ENCODE results near the gene MXD4.

The MXD4 gene

DNA sequence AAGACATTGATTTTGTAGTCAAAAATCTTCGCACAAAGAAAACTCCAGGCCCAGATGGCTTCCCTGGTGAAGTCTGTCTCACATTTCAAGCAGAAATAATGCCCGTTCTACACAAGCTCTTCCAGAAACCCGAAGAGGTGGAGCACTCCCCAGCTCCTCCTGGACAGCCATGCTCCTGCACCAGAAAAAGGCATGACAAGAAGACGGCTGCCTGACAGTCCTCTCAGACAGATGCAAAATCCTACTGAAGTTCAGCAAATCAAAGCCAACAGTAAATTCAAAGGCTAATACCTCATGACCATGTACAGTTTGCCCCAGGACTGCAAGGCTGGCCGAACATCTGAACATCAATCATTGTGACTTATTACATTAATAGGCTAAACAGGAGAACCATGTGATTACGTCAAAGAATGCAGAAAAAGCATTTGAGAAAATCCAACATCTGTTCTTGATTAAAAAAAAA lies 30.8 kb upstream of the MXD4 start:
- DNase-seq (ENCODE audit: low read depth, low spot score), result no peak

DNA sequence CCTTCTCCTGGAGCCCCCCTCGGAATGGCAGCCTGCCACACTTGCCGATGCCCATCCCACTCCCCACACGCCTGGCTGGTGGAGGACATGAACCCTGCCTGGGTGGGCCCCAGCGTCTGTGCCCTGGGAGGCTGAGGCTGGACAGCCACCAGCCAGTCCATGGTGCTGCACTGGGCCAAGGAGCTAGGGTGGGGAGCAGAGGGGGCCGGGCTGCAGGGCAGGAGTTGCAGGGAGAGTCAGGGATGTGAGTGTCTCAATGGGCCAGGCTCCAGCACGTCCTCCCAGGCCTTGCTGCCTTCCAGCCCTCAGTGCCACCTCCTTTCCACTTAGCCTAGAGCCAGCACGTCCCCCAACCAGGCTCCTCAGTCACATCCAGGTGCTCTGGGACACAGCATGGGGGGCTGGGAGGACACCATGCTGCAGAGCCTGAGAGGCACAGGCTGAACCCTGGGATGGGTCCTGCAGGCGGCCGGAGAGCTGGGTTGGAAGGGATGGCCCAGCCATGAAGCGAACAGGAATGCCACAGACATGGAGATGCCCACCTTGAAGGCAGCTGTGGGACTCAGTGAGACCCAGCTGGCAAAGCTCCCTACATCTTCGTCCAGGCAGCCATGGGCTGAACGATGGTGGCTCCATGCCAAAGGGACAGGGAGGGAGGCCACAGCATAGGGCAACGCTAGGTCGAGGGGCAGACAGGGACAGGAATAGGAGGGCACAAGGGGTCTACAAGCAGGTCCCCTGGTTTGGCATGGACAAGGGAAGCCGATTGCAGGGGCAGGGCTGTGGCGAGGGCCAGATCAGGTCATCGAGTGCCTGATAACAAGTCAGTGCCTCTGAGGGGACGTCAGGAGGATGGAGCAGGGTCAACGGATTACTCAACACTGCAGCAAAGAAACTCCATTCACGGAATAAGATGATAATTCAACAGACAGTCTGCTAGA lies 30.1 kb upstream of the MXD4 start:
- no peak for DNase-seq (ENCODE audit: low read depth, low spot score)

DNA sequence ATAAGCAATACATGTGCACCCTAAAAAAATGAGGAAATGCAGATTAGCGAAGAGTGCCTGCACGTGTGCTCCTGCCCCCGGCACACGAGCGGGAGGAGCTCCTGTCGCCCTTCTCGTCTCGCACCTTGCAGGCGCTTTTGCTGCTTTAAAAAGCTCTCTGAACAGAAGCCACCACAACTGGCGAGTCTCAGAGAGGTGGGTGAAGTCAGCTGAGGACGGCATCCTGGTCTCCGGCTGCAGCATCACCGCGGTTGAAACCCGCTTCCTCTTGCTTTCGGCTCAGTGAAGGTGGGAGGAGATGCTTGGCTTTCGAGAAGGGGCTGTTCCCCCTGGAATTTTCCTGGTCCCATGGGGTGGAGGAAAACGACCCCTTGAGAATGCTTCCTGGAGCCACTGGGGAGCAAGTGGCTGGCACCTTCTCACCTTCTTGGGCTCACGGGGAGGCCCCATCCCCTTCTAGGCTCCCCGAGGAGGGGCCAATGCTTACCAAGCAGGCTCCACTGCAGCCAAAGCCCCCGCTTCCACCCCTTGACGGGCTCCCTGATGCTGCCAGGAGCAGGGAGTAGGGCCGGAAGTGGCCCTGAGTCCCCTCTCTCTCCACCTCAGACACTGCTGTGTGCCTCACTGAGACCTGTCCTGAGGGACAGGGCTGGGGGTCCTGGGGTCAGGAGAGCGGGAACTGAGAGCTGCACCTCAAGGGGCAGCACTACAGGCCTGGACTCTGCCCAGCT lies 29.2 kb upstream of the MXD4 start:
- DNase-seq (ENCODE audit: low read depth, low spot score), result no peak

DNA sequence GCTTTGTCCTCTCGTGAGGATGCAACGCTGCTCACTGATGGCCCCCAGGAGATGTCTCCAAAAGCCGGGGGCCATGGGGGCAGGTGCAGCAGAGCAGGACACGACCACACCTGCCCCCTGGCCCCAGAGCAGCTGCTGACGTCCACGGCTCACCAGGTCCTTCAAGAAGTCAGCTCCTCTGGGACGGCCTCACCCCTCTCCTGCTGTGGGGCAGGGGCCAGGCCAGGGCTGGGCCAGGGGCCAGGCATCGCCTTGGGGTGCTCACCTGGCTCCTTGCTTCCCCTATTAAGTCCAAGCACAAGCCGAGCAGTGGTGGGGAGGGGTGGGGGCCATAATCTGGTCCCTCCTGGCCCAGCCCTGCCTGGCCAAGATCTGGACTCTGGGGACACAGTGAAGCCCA lies 28.6 kb upstream of the MXD4 start:
- no peak for DNase-seq (ENCODE audit: low read depth, low spot score)

DNA sequence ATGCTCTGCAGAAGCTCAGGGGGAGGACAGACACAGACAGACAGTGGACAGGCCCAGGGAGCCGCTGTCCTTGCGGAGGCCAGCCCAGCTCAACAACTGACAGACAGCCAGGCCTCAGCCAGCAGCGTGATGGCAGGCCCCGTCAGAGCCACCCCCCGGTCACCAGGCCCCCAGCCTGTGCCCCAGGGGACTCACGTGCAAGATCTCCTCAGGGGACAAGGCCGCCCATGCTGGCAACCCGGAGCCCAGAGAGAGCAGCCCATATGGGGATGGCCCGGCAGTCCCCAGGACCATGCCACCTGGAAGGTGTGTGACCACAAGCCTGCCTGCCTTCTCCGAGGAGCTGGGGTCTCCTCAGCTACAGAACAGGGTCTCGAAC lies 28.0 kb upstream of the MXD4 start:
- DNase-seq (ENCODE audit: low read depth, low spot score), result no peak

DNA sequence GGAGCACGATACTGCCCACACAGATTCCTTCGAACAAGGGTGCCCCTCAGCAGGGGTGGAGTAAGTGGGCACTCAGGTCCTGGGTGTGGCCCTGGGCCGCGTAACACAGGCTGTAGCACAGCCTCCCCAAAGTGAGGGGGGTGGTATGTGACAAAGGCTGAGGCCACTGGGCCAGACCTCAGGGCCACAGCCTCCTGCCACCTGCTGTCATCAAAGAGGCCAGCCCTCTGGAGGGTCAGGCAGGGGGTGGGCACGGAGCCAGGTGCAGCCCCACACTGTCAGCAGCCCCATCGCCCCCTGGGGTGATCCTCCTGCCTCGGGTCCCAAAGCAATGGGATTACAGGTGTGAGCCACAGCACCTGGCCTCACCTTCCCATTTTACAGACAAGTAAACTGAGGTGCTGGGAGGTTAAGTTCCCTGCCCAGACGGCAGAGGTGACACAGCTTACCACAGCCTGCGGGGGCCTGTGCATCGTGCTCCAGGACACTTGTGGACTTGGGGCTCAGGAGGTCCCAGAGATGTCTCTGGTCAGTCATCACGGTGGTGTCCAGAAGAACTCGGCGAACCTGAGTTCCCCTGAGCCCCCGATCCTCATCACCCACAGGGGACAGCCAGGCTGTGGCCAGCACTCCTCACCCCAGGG lies 27.5 kb upstream of the MXD4 start:
- no peak for DNase-seq (ENCODE audit: low read depth, low spot score)

DNA sequence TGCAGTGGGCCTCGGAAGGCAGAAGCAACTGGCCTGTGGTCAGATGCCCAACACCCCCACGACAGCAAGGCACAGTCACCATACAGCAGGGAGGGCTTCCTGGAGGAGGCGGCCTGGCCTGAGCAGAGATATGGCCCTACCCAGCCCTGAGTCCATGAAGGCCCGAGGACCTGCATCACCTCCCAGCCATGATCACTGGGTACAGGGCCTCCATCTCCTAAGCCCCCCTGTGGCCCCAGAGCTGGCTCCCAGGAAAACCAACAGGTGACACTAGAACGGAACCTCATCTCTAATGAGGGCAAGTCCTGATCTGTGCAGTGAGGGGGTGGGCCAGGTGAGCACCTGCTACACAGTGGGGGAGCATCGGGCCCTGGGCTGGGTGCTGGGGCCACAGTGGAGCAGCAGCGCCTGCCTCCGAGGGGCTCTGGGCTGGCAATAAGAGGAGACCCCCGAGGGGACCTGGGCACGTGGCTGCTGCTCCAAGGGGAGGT lies 26.2 kb upstream of the MXD4 start:
- no peak for DNase-seq (ENCODE audit: low read depth, low spot score)

DNA sequence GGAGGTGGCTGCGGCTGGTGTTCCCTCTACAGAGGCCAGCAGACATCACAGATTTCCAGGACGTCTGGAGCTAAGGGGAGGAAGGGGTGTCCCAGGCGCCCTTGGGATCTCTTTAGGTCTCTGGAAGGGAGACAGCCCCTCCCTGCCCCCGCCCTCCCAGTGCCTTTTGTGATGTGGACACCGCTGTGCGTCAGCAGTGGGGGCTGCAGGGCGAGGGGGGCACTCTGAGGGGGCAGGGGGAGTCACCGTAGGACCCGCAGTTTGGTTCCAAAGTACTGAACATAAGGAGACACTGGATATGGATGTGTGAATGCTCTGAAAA lies 25.6 kb upstream of the MXD4 start:
- DNase-seq (ENCODE audit: low read depth, low spot score), result no peak

DNA sequence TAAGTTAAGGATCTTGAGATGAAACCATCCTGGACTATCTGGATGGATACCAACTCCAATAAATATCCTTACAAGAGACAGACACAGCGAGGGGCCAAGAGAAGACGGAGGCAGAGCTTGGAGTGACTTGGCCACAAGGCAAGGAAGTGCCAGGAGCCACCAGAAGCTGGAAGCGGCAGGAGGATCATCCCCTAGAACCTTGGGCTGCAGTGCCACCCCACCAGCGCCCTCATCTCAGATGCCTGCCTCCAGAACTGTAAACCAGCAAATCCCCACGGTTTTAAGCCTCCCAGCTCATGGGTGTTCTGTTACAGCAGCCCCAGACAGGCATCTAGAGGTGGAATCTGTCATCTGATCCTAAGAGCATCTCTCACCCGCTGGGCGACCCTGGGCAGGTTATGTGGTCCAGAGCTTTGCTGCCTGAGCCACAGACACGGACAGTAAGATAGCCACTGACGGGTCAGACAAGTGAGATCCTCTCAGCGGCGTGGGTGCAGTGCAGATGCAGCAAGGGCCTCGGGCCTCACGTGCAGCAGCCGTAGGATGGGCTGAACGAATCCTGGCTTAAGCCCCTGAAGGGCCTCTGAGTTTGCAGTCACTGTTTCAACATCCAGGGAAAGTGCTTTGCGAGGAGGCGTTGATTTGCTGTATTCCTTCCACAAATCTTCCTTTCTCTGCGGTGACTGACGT lies 25.1 kb upstream of the MXD4 start:
- no peak for DNase-seq (ENCODE audit: low read depth, low spot score)

DNA sequence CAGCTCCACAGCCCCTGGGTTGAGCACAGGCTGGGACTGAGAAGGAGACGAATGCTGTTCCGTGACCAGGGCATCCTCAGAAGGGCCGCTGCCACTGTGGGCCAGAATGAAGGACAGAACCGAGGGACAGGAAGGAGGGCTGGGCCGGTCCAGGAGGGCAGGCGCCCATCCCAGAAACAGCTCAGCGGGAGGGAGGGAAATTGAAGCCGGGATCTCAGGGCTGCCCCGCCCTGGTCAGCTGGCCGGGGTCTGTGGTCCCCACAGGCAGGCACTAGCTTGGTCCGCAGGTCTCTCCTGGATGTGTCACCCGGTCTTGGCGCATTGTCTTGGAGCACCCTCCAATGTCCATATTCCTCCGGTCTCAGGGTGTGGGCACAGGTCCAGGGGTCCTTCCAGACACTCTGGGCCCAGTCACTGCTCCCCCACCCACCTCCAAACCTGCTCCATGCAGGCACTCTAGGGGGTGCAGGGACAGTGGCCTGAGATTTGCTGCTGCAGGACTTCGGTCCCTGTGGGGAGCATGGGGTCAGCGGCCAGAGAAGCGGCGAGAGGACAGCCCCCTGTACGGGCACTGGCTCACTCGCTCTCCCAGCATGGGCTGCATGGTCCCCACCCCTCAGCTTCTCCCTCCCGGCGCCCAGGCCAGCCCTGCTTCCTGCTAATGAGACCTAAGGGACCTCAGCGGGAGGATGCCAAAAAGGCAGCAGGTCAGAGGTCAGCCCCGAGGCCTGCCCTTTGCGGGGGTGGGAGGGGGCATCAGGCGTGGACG lies 23.9 kb upstream of the MXD4 start:
- DNase-seq (ENCODE audit: low read depth, low spot score), result no peak

DNA sequence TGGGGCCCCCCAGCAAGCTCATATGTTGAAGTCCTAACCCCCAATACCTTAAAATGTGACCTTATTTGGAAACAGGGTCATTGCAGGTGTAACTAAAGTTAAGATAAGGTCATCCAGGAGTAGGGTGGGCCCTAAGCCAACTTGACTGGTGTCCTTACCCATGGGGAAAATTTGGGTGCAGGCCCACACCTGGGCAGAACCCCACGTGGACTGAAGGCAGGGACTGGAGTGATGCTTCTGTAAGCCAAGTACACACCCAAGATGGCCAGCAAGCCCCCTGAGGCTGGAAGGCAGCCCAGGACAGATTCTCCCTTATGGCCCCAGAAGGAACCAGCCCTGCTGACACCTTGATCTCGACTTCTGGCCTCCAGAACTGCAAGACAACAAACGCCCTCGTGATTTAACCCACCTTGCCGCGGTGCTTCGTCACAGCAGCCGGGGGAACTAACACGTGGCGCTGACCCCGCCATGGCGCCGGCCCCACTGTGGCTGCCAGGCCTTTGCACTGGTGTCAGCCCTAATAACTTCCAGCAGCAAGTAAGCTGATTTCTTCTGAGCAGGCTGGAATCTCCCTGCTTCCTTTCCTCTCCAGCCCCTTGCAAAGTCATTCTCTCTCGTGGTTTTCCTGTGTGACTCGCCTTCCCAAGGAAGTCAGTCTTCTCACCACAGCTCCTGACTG lies 23.2 kb upstream of the MXD4 start:
- no peak for DNase-seq (ENCODE audit: low read depth, low spot score)

DNA sequence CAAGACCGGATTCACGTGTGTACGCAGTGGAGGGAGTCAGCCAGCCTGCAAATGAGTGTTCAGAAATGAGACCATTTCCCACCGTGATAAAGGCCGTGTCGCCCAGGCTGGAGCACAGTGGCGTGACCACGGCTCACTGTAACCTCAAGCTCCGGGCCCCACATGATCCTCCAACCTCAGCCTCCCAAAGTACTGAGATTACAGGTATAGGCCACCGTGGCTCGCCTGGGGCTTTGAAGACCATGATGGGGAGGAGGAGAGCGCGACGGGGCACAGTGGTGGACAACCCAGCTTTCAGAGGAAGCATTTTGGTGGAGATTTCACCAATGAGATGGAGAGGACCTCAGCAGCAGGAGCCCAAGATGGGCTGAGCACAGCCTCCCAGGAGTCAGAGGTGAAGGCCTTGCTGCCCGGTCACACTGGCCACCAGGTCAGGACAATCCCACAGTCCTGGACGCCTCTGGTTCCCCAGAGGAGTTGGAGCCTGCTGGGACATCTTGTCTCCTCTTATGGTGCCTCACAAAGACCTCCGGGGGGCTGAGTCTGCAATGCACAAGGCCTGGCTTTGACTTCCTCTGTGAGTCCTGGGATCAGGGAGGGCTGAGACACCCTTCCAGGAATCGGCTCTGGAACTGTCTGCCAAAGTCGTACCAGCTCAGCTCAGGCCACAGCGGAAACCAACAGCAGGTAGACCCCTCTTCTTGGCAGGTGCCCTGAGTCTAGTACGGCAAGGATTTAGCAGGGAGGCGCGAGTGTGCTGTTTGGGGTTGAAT lies 22.4 kb upstream of the MXD4 start:
- no peak for DNase-seq (ENCODE audit: low read depth, low spot score)

DNA sequence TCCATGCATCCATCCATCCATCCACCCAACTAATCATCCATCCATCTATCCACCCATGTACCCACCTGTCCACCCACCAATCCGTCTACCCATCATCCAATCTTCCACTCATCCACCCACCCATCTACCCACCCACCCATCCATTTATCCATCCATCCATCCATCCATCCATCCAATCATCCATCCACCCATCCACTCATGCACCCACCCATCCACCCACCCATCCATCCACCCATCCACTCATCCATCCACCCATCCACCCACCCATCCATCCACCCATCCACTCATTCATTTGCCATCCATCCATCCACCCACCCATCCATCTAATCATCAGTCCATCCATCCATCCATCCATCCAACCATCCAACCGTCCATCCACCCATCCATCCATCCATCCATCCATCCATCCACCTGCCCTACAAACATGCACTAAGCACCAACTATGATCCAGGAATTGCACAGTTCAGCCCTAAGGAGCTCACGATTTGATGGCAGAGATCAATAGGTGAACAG lies 21.3 kb upstream of the MXD4 start:
- DNase-seq (ENCODE audit: low read depth, low spot score), result no peak

DNA sequence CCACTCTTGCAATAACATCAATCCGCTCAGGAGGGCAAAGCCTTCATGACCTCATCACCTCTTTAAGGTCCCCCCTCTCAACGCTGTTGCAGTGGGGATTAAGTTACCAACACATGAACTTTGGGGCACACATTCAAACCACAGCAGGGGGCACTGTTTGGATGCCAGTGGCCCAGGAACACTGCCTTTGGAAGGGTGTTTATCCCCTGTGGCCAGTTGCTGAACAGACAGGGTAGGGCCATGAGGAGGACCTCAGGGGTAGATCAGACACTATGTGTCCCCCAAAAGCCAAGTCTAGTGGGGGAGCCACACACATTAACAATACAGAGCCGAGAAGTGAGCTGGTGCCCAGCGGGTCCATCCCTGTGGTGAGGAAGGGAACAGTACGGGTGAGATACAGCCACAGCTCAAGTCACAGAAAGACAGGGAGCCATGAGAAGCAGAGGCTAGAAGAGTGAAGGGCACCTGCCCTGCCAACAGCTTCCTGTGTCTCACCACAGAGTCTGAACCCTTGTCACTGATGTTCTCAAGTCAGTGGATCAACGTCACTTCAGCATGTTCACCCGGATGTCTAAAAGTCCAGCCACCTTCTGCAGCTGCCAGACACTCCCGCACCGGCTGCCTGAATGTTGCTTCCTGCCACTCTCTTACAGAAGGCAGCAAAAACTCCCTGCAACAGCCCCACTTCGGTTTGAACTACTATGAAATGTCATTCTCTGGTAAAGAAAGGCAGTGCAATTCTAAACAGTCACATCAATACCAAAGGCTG lies 19.9 kb upstream of the MXD4 start:
- no peak for DNase-seq (ENCODE audit: low read depth, low spot score)

DNA sequence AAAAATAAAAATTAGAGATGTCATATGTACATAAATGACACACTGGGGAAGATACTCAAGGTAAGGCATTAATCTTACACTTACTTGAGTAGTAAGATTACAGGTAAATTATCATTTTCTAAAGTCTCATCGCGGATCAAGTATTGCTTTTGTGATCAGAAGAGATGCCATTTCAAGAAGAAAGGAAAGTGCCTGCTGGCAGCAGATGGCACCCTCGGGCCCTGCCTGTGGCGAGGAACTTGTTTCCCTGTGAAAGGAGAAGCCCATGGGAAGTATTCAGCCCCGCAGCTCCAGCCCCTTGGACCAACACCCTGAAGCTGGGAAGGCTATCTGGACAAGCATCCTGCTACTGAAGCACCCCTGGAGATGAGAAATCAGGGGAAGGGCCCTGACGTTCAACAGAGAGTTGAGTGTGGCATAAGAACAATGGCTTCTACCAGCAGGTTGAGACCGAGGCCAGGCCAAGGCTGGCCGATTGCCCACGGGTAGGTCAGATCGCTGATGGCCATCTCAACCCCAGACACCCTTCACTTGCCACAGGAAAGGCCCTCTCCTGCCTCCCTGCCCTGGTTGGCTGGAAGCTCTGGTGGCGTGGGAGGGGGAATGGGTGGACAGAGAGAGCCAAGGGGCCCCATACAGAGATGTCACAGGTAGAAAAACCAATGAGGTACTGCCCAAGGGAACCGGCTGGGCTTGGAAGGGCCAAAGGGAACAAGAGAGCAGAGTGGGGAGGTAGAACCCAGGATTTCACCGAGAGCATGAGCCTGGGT lies 18.8 kb upstream of the MXD4 start:
- DNase-seq (ENCODE audit: low read depth, low spot score), result no peak

DNA sequence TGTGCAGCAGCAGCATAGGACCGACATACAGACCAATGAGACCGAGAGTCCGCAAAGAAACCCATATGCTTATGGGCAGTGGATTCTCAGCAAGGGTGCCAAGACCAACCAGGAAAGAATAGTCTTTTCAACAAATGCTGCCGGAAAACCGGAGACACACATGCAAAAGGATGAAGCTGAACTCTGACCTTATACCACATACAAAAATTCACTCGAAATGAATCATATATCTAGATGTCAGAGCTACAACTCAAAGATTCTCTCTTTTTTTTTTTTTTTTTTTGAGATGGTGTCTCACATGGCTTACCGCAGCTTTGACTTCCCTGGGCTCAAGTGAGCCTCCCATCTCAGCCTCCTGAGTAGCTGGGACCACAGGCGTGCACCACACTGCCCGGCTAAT lies 16.0 kb upstream of the MXD4 start:
- no peak for DNase-seq (ENCODE audit: low read depth, low spot score)

DNA sequence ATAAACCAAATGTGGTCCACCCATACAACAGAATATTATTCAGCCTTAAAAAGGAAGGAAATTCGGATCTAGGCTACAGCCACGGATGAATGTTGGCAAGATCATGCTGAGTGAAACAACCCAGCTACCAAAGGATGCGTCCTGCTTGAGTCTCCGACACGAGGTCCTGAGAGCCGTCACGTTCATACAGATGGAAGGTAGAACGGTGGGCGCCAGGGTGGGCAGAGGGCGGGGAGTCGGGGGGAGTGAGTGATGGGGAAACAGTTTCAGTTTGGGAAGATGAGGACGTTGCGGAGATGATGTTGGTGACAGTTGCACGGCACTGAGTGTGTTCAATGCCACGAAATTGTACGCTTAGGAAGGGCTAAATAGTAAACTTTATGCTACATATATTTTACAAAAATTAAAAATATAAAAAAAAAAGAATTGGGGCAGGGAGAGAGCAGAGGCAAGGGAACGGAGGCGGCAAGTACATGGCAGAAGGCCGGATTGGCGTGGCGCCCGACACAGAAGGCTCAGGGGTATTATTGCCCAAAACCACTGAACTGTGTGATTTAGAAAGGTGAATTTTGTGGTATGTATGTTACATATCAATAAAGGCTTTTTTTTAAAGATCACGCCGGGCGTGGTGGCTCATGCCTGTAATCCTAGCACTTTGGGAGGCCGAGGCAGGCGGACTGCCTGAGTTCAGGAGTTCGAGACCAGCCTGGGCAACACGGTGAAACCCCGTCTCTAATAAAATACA lies 14.8 kb upstream of the MXD4 start:
- no peak for DNase-seq (ENCODE audit: low read depth, low spot score)
